ENCODE data around the gene SORBS1.

The SORBS1 gene

GRCh38 chr10:95289003-95289920 is 271.9 kb downstream of the SORBS1 start:
- DNase-seq (ENCODE audit: low spot score) = peak; percentile 78

DNA sequence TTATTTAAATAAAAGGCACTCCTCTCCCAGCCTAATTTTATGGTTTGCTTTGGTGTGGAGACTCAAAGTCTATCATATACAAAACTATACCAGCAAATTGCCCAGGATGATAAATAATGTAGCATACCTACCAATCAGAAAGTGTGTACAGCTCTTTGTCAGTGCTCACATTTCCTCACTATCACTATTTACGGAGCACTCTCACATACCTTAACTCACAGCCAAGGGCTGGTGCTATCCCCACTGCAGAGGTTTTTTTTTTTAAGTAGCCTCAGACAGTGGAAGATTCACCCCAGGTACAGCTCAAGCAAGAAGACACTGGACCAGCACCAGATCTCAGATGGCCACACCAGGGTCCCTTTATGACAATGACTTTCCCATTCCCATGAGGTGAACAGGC is 272.9 kb downstream of the SORBS1 start:
- DNase-seq (ENCODE audit: low spot score) = no peak

GRCh38 chr10:95287281-95287680 is 273.9 kb downstream of the SORBS1 start:
- no peak for DNase-seq (ENCODE audit: low spot score)

DNA sequence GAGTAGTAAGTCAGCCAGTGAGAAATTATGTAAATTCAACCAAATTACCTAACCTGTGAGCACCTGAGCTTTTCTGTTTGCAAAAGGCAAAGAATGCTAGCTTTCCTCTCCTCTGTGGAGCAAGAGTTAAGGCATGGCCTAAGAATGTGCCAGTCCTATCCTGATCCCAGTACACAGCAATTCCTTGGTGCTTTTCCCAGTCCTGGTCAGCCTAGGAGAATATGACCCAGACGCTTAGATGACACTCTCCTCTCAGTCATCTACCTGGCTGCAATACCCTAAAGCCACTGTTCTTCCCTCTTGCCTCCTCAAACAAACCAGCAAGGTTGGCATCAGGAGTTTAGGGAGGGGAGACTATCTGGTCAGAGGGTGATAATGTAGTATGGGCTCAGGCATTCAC is 274.5 kb downstream of the SORBS1 start:
- DNase-seq (ENCODE audit: low spot score) = no peak

DNA sequence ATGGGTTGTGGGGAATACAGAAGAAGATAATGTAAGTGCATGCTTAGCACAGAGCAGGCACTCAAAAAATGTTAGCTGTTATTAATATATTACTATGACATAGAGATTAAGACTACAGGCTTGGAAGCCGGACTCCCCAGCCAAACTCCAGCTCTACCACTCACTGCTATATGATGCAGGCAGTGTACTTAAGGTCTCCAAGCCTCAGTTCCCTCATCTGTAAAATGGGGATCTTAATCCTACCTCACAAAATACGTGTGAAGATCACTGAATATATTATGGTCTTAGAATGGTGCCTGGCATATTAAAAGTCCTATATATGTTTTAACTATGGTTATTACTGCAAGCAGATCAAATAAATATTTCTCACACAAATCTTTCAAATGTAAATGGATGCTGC is 275.6 kb downstream of the SORBS1 start:
- DNase-seq (ENCODE audit: low spot score) = no peak

- no peak for DNase-seq (ENCODE audit: low spot score)
Observed at GRCh38 chr10:95284807-95285206, 276.4 kb downstream of the SORBS1 start.

DNA sequence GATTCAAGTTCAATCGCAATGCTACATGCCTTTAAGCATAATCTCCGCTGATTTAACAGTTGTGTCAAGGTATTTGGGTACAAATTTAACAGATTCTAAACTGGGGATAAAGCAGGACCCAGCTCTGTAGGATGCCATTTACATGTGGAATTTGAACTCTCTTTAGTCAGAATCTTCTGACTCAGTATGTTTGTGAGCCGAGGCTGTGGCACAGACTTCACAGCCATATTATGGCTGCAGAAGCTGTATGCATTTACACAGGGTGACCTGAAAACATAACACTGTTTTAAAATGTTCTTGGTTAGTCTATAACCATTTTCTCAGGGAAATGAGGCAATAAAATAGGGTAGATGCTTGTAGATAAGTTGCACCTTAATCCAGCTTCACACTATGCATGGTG is 279.1 kb downstream of the SORBS1 start:
- no peak for DNase-seq (ENCODE audit: low spot score)

- DNase-seq (ENCODE audit: low spot score) = no peak
Observed at GRCh38 chr10:95281206-95281605, 280.0 kb downstream of the SORBS1 start.

DNA sequence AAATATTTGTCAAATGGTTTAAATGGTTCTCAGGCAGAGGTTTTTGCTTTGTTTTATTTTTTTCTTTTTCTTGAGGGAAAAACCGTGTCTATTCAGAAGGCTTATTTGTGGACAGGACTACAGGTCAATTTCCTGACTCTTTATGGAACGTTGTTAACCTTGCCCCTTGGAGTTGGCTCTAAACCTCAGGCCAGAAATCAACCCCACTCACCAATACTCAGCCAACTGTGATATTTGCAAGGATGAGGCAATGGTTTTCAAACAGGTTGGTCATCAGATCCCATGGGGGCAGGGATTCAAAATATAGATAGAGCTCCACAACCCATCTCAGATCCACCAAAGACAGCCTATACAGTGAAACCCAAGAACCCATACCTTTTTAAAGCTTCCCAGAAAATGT is 280.5 kb downstream of the SORBS1 start:
- DNase-seq (ENCODE audit: low spot score) = no peak

- DNase-seq (ENCODE audit: low spot score) = no peak
Observed at GRCh38 chr10:95279042-95279820, 281.9 kb downstream of the SORBS1 start.

DNA sequence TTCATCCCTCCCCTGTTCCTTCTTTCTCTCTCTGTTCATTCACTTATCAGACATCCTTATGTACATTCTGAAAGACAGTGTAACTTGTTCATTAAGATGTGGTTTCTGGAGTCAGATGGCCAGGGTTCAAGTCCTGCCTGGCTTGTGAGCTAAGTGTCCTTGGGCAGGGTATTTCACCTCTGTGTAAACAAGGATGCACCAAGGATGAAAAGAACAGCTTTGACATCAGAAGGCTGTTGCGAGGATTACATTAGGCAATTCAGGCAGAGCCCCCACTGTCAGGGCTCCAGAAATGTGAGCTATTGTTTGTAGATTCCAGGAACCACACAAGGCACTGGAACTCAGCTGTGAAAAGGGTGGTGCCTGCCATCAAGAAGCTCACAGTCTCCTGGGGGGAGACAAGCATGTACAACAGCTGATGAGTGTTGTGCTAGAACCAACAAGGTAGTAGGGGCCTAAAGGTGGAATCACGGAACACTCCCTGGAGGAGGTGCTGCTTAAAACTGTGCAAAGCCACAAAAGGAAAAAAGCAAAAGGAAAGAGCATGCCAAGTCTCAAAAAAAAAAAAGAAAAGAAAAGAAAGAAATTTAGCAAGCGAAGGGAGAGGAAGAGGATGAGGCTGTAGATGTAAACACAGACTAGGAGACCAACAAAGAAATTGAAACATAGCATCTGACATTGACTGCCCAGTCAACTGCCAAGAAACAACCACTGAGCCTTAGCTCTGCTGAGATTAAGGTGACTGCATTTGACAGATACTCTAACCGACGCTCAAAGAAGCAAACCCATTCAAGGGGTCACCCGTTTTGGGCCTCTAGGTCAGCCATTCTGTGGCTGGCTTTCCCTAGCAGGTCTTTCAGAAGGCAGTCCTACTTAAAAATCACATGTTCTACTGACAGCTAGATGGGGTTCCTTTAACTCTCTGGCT is 282.8 kb downstream of the SORBS1 start:
- DNase-seq (ENCODE audit: low spot score) = no peak

DNA sequence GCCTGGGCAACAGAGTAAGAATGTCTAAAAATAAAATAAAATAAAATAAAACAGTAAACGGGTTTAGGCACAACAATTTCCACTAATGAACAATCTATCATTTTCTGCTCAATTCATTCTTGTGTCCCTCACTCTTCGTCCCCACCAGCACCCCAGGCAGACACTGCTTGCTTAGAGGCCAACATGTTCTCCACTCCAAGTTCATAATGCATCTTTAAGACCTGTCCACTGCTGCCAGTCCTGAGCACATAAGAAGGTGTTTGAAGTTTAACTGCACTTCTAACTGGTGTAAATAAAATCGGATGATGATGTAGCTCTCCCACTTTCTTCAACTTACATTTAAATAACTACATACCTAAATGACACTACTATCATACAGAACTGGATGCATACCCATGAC is 283.6 kb downstream of the SORBS1 start:
- no peak for DNase-seq (ENCODE audit: low spot score)

DNA sequence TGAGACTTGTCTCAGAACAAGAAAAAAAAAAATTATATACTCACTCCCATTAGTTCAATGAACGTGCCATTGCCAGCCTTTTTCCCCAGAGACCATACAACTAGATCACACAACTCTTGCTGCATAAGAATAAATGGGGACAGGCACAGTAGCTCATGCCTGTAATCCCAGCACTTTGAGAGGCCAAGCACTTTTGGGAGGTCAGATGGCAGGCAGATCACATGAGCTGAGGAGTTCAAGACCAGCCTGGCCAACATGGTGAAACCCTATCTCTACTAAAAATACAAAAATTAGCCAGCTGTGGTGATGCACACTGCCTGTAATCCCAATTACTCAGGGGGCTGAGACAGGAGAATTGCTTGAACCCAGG is 284.0 kb downstream of the SORBS1 start:
- no peak for DNase-seq (ENCODE audit: low spot score)

- no peak for DNase-seq (ENCODE audit: low spot score)
Observed at GRCh38 chr10:95276367-95277200, 284.6 kb downstream of the SORBS1 start.

- no peak for DNase-seq (ENCODE audit: low spot score)
Observed at GRCh38 chr10:95275726-95276366, 285.3 kb downstream of the SORBS1 start.

DNA sequence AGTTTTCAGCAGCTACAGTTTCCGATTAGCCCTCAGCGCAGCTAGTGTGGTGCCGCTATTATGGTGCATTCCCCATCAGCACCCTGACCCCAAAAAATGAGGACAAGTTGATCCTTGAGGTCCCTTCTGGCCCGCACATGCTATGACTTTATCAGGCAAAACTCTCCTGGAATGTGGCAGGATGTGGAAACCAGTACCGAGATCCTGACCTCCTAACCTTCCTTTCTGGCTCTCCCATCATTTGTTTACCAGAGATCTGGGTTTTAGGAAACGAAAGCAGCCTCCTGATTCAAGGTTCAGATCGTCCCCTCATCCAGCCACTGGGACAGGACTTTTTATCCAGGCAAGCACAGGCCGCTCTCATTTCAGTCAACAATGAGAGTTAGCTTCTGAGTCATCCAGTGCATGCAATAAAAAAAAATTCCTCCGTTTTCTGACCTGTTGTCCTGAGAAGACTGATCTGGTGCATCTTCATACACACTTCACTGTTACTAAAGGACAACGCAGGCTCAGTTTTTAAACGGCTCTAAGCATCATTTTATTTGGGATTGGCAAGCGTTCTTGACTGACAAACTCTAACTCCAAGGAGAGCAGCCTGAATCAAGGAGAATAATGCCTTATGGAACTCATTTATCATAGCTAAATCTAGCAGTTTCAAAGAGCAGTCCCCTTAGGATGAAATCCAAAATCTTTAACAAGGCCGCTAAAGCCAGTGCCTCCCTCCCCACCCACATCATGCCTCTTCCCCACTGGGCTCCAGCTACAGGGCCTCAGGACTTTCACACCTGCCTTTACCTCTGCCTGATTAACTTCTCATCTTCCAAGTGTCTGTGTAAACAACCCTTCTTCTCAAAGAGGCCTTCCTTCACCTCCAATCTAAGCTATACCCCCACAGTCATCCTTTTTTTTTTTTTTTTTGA is 287.5 kb downstream of the SORBS1 start:
- peak; percentile 83 for DNase-seq (ENCODE audit: low spot score)

- no peak for DNase-seq (ENCODE audit: low spot score)
Observed at GRCh38 chr10:95268438-95268837, 292.7 kb downstream of the SORBS1 start.

GRCh38 chr10:95267251-95267650 is 293.9 kb downstream of the SORBS1 start:
- DNase-seq (ENCODE audit: low spot score) = no peak

- DNase-seq (ENCODE audit: low spot score) = peak; percentile 93
Observed at GRCh38 chr10:95266674-95267095, 294.5 kb downstream of the SORBS1 start.

GRCh38 chr10:95265572-95265971 is 295.6 kb downstream of the SORBS1 start:
- no peak for DNase-seq (ENCODE audit: low spot score)
